ENCODE measurements around the gene ERP27.
A peak's percentile ranks its signal among the peaks of the same experiment; 100 is the strongest.

ERP27 gene

DNA sequence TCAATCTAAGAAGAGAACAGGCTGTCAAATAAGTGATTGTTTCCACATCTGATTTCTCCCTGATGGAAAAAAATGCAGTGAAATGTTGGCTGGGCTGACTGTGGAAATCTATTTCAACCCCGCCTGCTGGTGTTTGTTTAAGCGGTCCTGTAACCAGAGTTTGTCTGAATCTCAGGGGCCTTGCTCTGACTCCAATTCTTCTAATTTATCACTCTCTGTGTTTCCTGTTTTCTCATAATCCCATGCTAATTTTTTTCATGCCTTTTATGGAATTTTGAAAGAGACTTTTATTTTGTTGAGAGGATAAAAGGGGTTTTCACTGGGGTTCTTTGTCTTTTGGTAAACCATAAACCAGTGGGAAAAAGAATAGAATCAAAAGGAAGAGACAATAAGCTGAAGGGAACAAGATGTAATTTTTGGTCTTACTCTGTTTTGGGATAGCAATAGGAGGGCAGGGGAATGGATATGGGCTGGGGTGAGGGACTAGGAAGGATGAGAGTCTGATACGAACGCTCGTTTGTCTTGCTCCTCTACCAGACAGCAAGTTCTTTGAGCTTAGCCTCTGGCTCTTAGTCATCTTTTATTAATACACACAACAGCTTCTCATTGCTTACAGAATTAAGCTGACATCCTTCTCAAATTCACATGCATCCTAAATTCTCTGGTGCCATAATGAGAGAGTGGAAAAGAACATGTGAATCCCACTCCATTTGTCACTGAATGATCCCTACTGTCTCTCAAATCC is 44.7 kb downstream of the ERP27 start:
- Histone ChIP-seq H3K9me3 (ENCODE audit: control insufficient read depth, low read length) (no peaks in the 10 kb centered on the region), H3K27me3 (ENCODE audit: control insufficient read depth, insufficient read depth, low read length, poor library complexity, severe bottlenecking) (no peaks in the 10 kb centered on the region), H3K27ac (ENCODE audit: insufficient read depth, low read depth, low read length, poor library complexity, severe bottlenecking) (peak overlapping the region; percentile 3), H3K36me3 (ENCODE audit: control insufficient read depth, insufficient read depth, low read length) (no peaks in the 10 kb centered on the region), H3K4me3 (ENCODE audit: insufficient read depth, low read depth, low read length) (no peak overlapping the region), H3K4me1 (ENCODE audit: control insufficient read depth, insufficient read depth, low read length) (peaks cover 4% of the 10 kb centered on the region)
- WGBS, 2 experiments: 82 to 91% methylated on average over 5 of the region's 5 CpGs

DNA sequence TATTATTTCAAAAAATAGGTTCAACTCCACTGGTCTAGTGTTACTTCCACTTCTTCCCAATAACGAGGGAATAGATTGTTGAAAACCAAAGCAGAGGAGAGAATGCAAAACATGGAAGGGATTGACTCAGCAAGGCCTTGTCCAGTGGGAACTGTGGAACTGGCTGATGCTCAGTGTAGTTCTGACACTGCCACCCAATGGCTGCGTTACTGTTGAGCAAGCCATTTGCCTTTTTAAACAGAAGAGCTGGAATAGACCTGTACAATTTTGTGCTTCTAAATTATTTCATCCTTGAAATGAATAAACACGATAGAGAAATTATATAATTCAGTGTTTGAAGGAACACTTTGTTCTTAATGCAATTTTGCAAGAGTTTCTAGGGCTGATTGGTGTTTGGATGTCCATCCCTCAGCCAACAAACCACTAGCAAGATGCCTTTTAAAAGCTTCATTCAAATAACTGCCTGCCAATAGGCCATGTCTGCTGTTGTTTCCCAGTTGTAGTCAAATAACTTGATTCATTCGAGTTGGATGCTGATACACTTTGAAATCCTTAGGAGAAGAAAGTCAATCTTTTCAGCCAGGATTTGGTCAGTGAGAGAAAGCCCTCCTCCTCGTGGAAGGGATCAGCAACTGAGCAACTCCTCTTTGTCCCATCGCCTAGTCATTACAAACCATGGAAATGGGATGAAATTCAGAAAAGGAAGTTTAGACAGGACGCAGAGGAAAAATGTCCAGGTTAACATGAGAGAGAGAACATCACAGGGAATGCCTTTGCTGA is 45.4 kb downstream of the ERP27 start:
- Histone ChIP-seq H3K4me3 (ENCODE audit: insufficient read depth, low read depth, low read length) (no peak overlapping the region), H3K36me3 (ENCODE audit: control insufficient read depth, insufficient read depth, low read length) (no peaks in the 10 kb centered on the region), H3K4me1 (ENCODE audit: control insufficient read depth, insufficient read depth, low read length) (peaks cover 4% of the 10 kb centered on the region), H3K9me3 (ENCODE audit: control insufficient read depth, low read length) (no peaks in the 10 kb centered on the region), H3K27ac (ENCODE audit: insufficient read depth, low read depth, low read length, poor library complexity, severe bottlenecking) (peak overlapping the region; percentile 3), H3K27me3 (ENCODE audit: control insufficient read depth, insufficient read depth, low read length, poor library complexity, severe bottlenecking) (no peaks in the 10 kb centered on the region)
- WGBS, 2 experiments: 85 to 88% methylated on average over 7 of the region's 7 CpGs

DNA sequence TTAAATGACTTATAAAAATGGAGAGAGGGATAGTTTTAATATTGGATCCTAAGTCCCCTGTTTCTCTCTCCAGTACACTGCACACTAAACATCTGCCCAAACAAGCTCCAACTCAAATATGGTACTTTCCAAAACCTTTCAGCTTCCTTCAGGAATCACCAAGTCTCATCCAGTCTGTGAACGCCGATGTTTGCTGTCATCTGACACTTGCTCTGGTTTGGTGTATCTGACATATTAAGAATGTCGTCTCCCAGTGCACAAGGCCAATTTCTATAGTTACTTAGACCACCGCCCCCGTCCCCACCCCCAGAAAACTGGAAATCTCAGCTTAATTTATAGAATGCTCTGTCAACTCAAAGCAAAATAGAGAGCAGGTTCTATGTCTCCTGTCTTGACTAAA is 47.6 kb downstream of the ERP27 start:
- no peak overlapping the region for H3K27ac ChIP-seq (ENCODE audit: insufficient read depth, low read depth, low read length, poor library complexity, severe bottlenecking)
- peaks cover 4% of the 10 kb centered on the region for H3K4me1 ChIP-seq (ENCODE audit: control insufficient read depth, insufficient read depth, low read length)
- WGBS, 2 experiments: 93 to 94% methylated on average over 5 of the region's 5 CpGs
- H3K9me3 ChIP-seq (ENCODE audit: control insufficient read depth, low read length): no peaks in the 10 kb centered on the region
- H3K27me3 ChIP-seq (ENCODE audit: control insufficient read depth, insufficient read depth, low read length, poor library complexity, severe bottlenecking): no peaks in the 10 kb centered on the region
- no peaks in the 10 kb centered on the region for H3K36me3 ChIP-seq (ENCODE audit: control insufficient read depth, insufficient read depth, low read length)
- no peak overlapping the region for H3K4me3 ChIP-seq (ENCODE audit: insufficient read depth, low read depth, low read length)

DNA sequence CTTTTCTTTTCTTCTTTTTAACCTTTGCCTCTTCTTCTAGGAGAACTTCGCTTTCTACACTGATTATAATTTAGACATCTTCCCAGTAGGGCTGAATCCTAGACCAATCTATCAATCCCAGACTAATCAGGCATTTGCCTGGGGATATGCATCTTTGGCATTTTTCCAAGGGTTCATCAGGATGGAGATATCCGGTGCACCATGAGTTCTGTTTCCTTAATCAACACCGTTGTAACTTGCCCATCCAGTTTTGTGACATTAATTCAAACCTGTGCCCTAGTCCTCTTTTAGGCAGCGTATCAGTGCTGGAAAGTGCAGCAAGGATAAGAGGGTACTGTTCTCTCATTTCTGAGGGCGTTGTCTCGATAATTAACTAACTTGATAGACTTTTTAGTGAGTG is 52.1 kb downstream of the ERP27 start:
- 93 to 96% methylated on average over 6 of the region's 6 CpGs for WGBS, 2 experiments
- no peak overlapping the region for H3K27ac ChIP-seq (ENCODE audit: insufficient read depth, low read depth, low read length, poor library complexity, severe bottlenecking)
- no peak overlapping the region for H3K4me3 ChIP-seq (ENCODE audit: insufficient read depth, low read depth, low read length)
- no peaks in the 10 kb centered on the region for H3K36me3 ChIP-seq (ENCODE audit: control insufficient read depth, insufficient read depth, low read length)
- H3K27me3 ChIP-seq (ENCODE audit: control insufficient read depth, insufficient read depth, low read length, poor library complexity, severe bottlenecking): no peaks in the 10 kb centered on the region
- H3K4me1 ChIP-seq (ENCODE audit: control insufficient read depth, insufficient read depth, low read length): peaks cover 4% of the 10 kb centered on the region
- no peaks in the 10 kb centered on the region for H3K9me3 ChIP-seq (ENCODE audit: control insufficient read depth, low read length)

DNA sequence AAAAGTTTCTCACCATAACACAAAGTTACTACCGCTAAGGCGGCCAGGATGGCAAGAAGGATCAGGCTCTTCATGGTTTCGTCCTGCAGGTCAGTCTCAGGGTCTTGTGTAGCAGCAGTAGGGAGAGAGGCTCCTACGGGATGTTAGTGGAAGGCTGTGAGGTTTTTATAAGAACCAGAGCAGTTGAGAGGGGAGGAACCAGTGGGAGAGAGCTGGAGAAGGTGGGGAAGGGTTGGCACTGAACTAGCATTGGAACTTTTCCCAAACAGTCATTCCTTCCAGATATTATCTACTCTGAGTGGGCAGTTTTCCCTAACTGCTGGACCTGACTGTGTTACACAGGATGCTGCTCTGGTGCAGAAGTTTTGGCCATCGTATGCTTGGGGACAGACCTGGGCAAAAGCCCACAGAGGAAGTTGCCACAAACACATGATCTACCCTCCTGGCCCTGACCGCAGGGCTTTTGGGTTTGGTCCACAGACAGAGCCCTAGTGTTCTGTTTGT is 52.6 kb downstream of the ERP27 start, which contains the start of gene MGP:
MGP (minus strand) TSS at position 137 of the 504 bp plus-strand sequence; CDS start at position 74, 63 bp downstream.
- WGBS, 2 experiments: 93 to 95% methylated on average over 6 of the region's 6 CpGs
- H3K27ac ChIP-seq (ENCODE audit: insufficient read depth, low read depth, low read length, poor library complexity, severe bottlenecking): no peak within 1 kb of the TSS
- H3K4me1 ChIP-seq (ENCODE audit: control insufficient read depth, insufficient read depth, low read length): peaks cover 4% of the 10 kb centered on the region
- H3K27me3 ChIP-seq (ENCODE audit: control insufficient read depth, insufficient read depth, low read length, poor library complexity, severe bottlenecking): no peaks in the 10 kb centered on the region
- no peaks in the 10 kb centered on the region for H3K9me3 ChIP-seq (ENCODE audit: control insufficient read depth, low read length)
- no peak within 1 kb of the TSS for H3K4me3 ChIP-seq (ENCODE audit: insufficient read depth, low read depth, low read length)
- no peaks in the 10 kb centered on the region for H3K36me3 ChIP-seq (ENCODE audit: control insufficient read depth, insufficient read depth, low read length)

DNA sequence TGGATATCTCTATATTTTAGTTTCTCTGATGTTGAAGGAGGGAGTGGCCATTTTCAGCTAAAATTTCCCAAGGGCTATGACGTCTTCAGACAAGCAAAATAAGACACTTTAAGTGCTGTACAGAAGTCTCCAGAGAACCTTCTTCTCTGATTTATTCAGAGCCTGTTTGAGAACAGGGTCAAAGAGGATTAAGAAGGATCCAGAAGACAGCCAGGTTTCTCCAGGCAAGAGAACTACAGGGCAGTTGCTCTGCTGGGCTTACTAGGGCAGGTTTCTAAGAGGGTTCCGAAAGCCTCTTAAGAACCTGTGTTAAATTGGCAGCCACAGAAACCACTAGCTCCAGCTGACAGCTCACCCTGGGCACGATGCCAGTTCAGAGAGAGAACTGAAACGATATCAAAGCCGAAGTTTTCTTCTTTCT is 53.9 kb downstream of the ERP27 start:
- Histone ChIP-seq H3K36me3 (ENCODE audit: control insufficient read depth, insufficient read depth, low read length) (no peaks in the 10 kb centered on the region), H3K4me1 (ENCODE audit: control insufficient read depth, insufficient read depth, low read length) (no peaks in the 10 kb centered on the region), H3K27ac (ENCODE audit: insufficient read depth, low read depth, low read length, poor library complexity, severe bottlenecking) (no peak overlapping the region), H3K27me3 (ENCODE audit: control insufficient read depth, insufficient read depth, low read length, poor library complexity, severe bottlenecking) (no peaks in the 10 kb centered on the region), H3K4me3 (ENCODE audit: insufficient read depth, low read depth, low read length) (no peak overlapping the region), H3K9me3 (ENCODE audit: control insufficient read depth, low read length) (no peaks in the 10 kb centered on the region)
- WGBS, 2 experiments: 95 to 96% methylated on average over 5 of the region's 5 CpGs

DNA sequence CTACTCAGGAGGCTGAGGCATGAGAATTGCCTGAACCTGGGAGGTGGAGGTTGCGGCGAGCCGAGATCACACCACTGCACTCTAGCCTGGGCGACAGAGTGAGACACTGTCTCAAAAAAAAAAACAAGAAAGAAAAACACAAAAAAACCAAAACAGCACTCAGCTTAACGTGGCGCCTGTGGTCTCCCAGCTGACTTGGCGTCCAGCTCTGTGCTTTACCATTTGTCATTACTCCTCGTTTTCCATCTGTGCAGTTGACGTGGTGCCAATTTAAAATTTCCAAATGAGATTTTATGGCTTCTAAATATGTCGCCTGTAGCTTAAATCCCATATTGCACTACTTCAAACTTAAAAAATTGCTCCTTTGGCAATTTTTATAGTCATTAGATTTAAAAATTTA is 54.7 kb downstream of the ERP27 start:
- Histone ChIP-seq H3K27me3 (ENCODE audit: control insufficient read depth, insufficient read depth, low read length, poor library complexity, severe bottlenecking) (no peaks in the 10 kb centered on the region), H3K4me3 (ENCODE audit: insufficient read depth, low read depth, low read length) (no peak overlapping the region), H3K4me1 (ENCODE audit: control insufficient read depth, insufficient read depth, low read length) (no peaks in the 10 kb centered on the region), H3K36me3 (ENCODE audit: control insufficient read depth, insufficient read depth, low read length) (no peaks in the 10 kb centered on the region), H3K9me3 (ENCODE audit: control insufficient read depth, low read length) (no peaks in the 10 kb centered on the region), H3K27ac (ENCODE audit: insufficient read depth, low read depth, low read length, poor library complexity, severe bottlenecking) (no peak overlapping the region)
- whole genome bisulfite sequencing, 2 experiments: 91 to 93% methylated on average over 10 of the region's 10 CpGs

DNA sequence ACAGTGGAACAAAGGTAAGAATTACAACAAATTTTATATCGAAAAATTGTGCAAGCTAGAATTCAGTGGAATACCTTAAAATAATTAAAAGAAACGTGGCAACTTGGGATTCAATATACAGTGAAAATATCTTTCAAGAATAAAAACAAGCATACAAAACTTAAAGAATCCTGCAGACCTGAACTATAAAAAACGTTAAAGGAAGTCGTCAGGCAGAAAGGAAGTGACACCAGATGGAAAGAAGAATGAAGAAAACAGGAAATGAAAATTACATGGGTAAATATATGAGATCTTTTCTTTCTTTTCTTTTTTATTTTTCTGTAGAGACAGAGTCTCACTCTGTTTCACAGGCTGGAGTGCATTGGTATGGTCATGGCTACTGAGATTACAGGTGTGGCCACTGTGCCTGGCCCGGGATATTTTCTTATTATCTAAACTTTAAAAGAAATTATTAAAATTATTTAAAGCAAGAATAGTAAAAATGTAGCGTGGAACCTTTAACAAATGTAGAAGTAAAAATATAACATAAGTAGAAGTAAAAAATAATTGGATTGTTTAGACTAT is 57.4 kb downstream of the ERP27 start:
- no peak overlapping the region for H3K27ac ChIP-seq (ENCODE audit: insufficient read depth, low read depth, low read length, poor library complexity, severe bottlenecking)
- H3K4me3 ChIP-seq (ENCODE audit: insufficient read depth, low read depth, low read length): no peak overlapping the region
- no peaks in the 10 kb centered on the region for H3K27me3 ChIP-seq (ENCODE audit: control insufficient read depth, insufficient read depth, low read length, poor library complexity, severe bottlenecking)
- H3K36me3 ChIP-seq (ENCODE audit: control insufficient read depth, insufficient read depth, low read length): no peaks in the 10 kb centered on the region
- 95 to 100% methylated on average over 1 to 4 of the region's 6 CpGs for WGBS, 2 experiments
- no peaks in the 10 kb centered on the region for H3K9me3 ChIP-seq (ENCODE audit: control insufficient read depth, low read length)
- no peaks in the 10 kb centered on the region for H3K4me1 ChIP-seq (ENCODE audit: control insufficient read depth, insufficient read depth, low read length)

DNA sequence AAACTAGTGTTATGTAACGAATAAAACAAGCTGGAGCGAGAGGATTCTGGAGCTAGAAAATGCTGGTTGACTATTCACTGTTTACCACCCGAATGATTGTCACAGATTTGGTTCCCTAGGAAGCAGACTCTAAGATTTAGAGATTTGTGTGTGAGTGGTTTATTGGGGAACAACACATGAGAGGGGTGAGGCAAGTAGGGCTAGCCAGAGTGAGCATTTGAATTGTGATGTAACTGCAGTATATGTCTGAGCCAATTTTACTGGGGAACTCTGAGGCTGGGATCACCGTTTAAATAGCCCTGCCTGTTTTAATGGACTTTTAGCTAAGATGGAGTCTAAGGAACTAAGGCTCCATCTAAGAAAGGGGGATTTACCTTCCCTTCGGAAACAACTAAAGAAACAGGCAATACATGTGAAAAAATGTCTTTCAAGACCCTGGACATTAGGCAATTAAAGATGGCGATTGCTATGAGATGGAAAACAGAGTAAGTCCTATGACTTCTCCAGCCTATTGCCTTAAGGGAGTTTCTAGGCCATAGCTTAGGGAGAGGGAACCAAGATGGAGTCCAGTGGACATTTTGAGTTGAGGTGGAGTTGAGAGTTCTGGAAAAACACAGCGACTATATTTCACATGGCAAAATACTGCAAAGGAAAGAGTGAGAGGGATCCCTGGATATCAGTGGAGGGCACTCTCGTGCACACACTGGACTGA is 59.0 kb downstream of the ERP27 start:
- H3K27ac ChIP-seq (ENCODE audit: insufficient read depth, low read depth, low read length, poor library complexity, severe bottlenecking): no peak overlapping the region
- no peaks in the 10 kb centered on the region for H3K9me3 ChIP-seq (ENCODE audit: control insufficient read depth, low read length)
- no peaks in the 10 kb centered on the region for H3K4me1 ChIP-seq (ENCODE audit: control insufficient read depth, insufficient read depth, low read length)
- H3K36me3 ChIP-seq (ENCODE audit: control insufficient read depth, insufficient read depth, low read length): no peaks in the 10 kb centered on the region
- no peak overlapping the region for H3K4me3 ChIP-seq (ENCODE audit: insufficient read depth, low read depth, low read length)
- WGBS, 2 experiments: 93 to 95% methylated on average over 8 of the region's 8 CpGs
- no peaks in the 10 kb centered on the region for H3K27me3 ChIP-seq (ENCODE audit: control insufficient read depth, insufficient read depth, low read length, poor library complexity, severe bottlenecking)
